Chondrocyte (in vitro differentiated cells): ENCODE measurements around the gene LDLRAD4. TPM values are rescaled to one million over a fixed set of nuclear protein-coding genes. Genes with fewer than 3 reads are reported as not detected.

ENCODE experiments used
- DNase-seq: peaks from one replicate; pipeline ENCODE4 v3.0.0; 2021; ENCODE audit warnings: mixed read lengths, low spot score
- H3K27ac Mint-ChIP-seq: one replicate; pipeline ENCODE4 v1.8.0; 2021; ENCODE audit warnings: mild to moderate bottlenecking, moderate library complexity, mixed read lengths; ENCODE audit not compliant: unreplicated experiment
- H3K27me3 Mint-ChIP-seq: 2 replicates; pipeline ENCODE4 v1.8.0; 2021; ENCODE audit warnings: low read depth, mixed read lengths
- H3K36me3 Mint-ChIP-seq: 2 replicates; pipeline ENCODE4 v1.8.0; 2021; ENCODE audit warnings: low read depth, mixed read lengths
- H3K4me1 Mint-ChIP-seq: 2 replicates; pipeline ENCODE4 v1.8.0; 2021; ENCODE audit warnings: low read depth, mild to moderate bottlenecking, mixed read lengths
- H3K4me3 Mint-ChIP-seq: one replicate; pipeline ENCODE4 v1.8.0; 2021; ENCODE audit warnings: mild to moderate bottlenecking, moderate library complexity, mixed read lengths; ENCODE audit not compliant: unreplicated experiment
- H3K9me3 Mint-ChIP-seq: 2 replicates; pipeline ENCODE4 v1.8.0; 2021; ENCODE audit warnings: low read depth, mixed read lengths
- total RNA-seq: library from RNA; stranded (reverse); gene quantifications from 3 replicates; pipeline ENCODE4 v1.2.1, GENCODE V29; 2021
- TF ChIP-seq, protein P1 (sequence below): fragments of 200-600 bp; sonication (generic); IDR thresholded peaks from 2 replicates; pipeline ENCODE4 v1.5.0; 2021; ENCODE audit warnings: antibody characterized with exemption, mild to moderate bottlenecking, moderate library complexity

LDLRAD4 gene
- total RNA-seq, 1 donor from 2014 or later: 80.5 TPM

DNA sequence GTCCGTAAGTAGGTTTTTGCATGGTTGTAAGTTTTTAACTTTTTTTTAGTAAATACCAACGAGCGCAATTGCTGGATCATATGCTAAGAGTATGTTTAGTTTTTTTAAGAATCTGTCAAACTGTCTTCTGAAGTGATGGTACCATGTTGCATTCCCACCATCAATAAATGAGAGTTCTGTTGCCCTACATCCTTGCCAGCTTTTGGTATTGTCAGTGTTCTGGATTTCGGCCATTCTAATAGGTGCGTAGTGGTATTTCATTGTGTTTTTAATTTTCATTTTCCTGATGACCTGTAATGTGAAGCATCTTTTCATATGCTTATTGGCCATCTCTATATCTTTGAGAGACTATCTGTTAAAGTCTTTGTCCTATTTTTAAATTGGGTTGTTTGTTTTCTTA lies 114.3 kb downstream of the LDLRAD4 start:
- Mint-ChIP-seq H3K4me1 (peaks cover 33% of the 10 kb centered on the region), H3K9me3 (peaks cover 16% of the 10 kb centered on the region), H3K4me3 (no peak overlapping the region), H3K27me3 (no peaks in the 10 kb centered on the region), H3K27ac (no peak overlapping the region), H3K36me3 (peaks cover 11% of the 10 kb centered on the region)
- TF ChIP-seq, protein P1, sequence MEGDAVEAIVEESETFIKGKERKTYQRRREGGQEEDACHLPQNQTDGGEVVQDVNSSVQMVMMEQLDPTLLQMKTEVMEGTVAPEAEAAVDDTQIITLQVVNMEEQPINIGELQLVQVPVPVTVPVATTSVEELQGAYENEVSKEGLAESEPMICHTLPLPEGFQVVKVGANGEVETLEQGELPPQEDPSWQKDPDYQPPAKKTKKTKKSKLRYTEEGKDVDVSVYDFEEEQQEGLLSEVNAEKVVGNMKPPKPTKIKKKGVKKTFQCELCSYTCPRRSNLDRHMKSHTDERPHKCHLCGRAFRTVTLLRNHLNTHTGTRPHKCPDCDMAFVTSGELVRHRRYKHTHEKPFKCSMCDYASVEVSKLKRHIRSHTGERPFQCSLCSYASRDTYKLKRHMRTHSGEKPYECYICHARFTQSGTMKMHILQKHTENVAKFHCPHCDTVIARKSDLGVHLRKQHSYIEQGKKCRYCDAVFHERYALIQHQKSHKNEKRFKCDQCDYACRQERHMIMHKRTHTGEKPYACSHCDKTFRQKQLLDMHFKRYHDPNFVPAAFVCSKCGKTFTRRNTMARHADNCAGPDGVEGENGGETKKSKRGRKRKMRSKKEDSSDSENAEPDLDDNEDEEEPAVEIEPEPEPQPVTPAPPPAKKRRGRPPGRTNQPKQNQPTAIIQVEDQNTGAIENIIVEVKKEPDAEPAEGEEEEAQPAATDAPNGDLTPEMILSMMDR: no peak
- DNase-seq: no peak

DNA sequence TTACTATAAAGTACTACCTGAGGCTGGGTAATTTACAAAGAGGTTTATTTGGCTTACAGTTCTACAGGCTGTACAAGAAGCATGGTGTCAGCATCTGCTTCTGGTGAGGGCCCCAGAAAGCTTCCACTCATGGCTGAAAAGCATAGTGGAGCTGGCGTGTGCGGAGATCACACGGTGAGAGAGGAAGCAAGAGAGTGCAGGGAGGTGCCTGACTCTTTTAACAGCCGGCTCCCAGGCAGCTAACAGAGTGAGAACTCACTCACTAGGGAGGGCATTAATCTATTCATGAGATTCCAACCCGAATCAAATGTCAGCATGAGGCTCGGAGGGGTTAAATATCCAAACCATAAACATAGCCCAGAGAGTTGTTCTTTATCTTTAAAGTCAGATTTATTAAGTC lies 117.3 kb downstream of the LDLRAD4 start:
- no peak for DNase-seq
- Mint-ChIP-seq H3K9me3 (peaks cover 16% of the 10 kb centered on the region), H3K4me1 (peaks cover 42% of the 10 kb centered on the region), H3K36me3 (peaks cover 13% of the 10 kb centered on the region), H3K4me3 (peak overlapping the region; percentile 29), H3K27ac (peak overlapping the region; percentile 93), H3K27me3 (no peaks in the 10 kb centered on the region)
- TF ChIP-seq, protein P1: no peak

DNA sequence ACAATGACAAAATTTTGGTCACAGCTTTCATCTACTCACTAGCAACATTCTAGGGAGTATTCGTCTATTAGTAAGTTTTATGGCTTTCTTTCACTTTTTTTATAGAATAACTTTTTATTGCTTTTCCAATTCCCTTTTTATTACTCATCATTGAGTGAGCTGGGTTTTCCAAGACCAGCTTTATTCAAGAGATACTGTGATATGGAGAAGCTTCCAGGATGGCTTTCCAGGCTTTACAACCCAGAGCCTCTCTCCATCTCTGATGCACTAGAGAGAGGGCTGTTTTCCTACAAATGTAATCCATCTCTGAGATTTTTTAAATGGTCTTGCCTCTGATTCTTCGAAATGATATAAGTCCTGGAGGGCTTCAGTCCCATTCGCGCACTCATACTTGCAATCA lies 118.3 kb downstream of the LDLRAD4 start:
- Mint-ChIP-seq H3K4me1 (peaks cover 42% of the 10 kb centered on the region), H3K27ac (peak overlapping the region; percentile 89), H3K9me3 (peaks cover 19% of the 10 kb centered on the region), H3K27me3 (no peaks in the 10 kb centered on the region), H3K36me3 (peaks cover 16% of the 10 kb centered on the region), H3K4me3 (peak overlapping the region; percentile 23)
- TF ChIP-seq, protein P1: no peak
- DNase-seq: no peak

DNA sequence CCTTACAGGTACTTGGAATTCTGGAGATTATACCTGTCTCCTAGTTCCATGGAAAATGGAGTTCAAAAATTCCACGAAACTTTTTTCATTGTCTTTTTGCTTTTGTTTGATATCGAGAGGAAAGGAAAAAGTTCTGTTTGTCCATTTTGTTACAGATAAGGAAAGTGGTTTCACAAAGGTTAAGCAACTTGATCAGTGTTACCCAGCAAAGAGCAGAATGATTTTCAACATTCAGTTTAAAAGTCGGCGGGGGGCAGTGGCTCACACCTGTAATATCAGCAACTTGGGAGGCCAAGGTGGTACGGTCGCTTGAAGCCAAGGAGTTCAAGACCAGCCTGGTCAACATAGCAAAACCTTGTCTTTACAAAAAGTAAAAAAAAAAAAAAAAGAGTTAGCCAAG lies 118.8 kb downstream of the LDLRAD4 start:
- Mint-ChIP-seq H3K4me1 (peaks cover 42% of the 10 kb centered on the region), H3K27ac (peak overlapping the region; percentile 89), H3K36me3 (peaks cover 16% of the 10 kb centered on the region), H3K27me3 (no peaks in the 10 kb centered on the region), H3K9me3 (peaks cover 19% of the 10 kb centered on the region), H3K4me3 (no peak overlapping the region)
- TF ChIP-seq, protein P1: no peak
- no peak for DNase-seq

DNA sequence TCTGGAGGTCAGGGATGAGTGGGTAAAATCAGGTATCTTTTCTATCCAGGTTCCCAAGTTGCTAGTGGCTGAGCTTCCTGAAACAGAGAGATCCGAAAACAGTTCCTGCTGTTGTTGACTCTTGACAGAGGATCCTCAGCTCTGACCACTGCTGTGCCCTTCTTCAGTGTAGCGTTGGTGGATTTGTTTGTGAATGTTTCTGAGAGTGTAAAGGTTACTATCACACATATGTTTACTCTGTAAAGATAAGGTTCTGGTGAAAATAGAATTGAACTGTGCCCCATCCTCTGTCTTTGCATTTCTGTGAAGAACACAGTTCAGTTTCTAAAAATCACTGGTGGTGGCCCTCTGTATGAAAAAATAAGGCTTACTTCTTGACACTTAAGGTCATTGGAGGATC lies 119.8 kb downstream of the LDLRAD4 start:
- Mint-ChIP-seq H3K36me3 (peaks cover 14% of the 10 kb centered on the region), H3K4me3 (no peak overlapping the region), H3K27me3 (no peaks in the 10 kb centered on the region), H3K4me1 (peaks cover 42% of the 10 kb centered on the region), H3K27ac (no peak overlapping the region), H3K9me3 (peaks cover 24% of the 10 kb centered on the region)
- DNase-seq: no peak
- TF ChIP-seq, protein P1: no peak
